GM23338 (cell line): ENCODE measurements around the gene NFIC. TPM values are rescaled to one million over a fixed set of nuclear protein-coding genes. Genes with fewer than 3 reads are reported as not detected.

ENCODE experiments used
- ATAC-seq: fragments of 200-7000 bp; cut with Tn5 transposase; 3 replicates; pipeline ENCODE4 v1.9.1; 2020
- DNase-seq: peaks from one replicate; pipeline ENCODE4 v3.0.0-alpha.2; 2015; ENCODE audit warnings: low spot score
- H2AFZ ChIP-seq: fragments of 200-600 bp; sonication (generic); 2 replicates; pipeline ENCODE4 v1.8.0; 2016; ENCODE audit warnings: antibody characterized with exemption, mild to moderate bottlenecking, moderate library complexity
- H3F3A ChIP-seq: fragments of 200-600 bp; sonication (generic); replicated peaks from 2 replicates; pipeline ENCODE4 v1.8.0; 2017; ENCODE audit warnings: antibody characterized with exemption, mixed run types, low read depth
- H3K27ac ChIP-seq: fragments of 200-600 bp; sonication (generic); 2 replicates; pipeline ENCODE4 v1.6.1; 2016; ENCODE audit warnings: low read depth
- H3K27me3 ChIP-seq: fragments of 200-600 bp; sonication (generic); 2 replicates; pipeline ENCODE4 v1.8.0; 2016; ENCODE audit warnings: mild to moderate bottlenecking, mixed run types, moderate library complexity; ENCODE audit not compliant: insufficient read depth
- H3K36me3 ChIP-seq: fragments of 200-600 bp; sonication (generic); 2 replicates; pipeline ENCODE4 v1.8.0; 2016; ENCODE audit warnings: mild to moderate bottlenecking; ENCODE audit not compliant: insufficient read depth
- H3K4me1 ChIP-seq: fragments of 200-600 bp; sonication (generic); 2 replicates; pipeline ENCODE4 v1.8.0; 2016; ENCODE audit warnings: mild to moderate bottlenecking, moderate library complexity; ENCODE audit not compliant: insufficient read depth
- H3K4me2 ChIP-seq: fragments of 200-600 bp; sonication (generic); 2 replicates; pipeline ENCODE4 v1.7.1; 2017; ENCODE audit warnings: mixed run types
- H3K4me3 ChIP-seq: fragments of 200-600 bp; sonication (generic); 2 replicates; pipeline ENCODE4 v1.6.1; 2016; ENCODE audit warnings: mixed run types
- H3K79me2 ChIP-seq: fragments of 200-600 bp; sonication (generic); replicated peaks from 2 replicates; pipeline ENCODE4 v1.8.0; 2017; ENCODE audit warnings: mild to moderate bottlenecking; ENCODE audit not compliant: insufficient read depth
- H3K9me2 ChIP-seq: fragments of 200-600 bp; sonication (generic); 2 replicates; pipeline ENCODE4 v1.8.0; 2017; ENCODE audit not compliant: insufficient read depth
- H4K20me1 ChIP-seq: fragments of 200-600 bp; sonication (generic); replicated peaks from 2 replicates; pipeline ENCODE4 v1.8.0; 2017; ENCODE audit warnings: mild to moderate bottlenecking; ENCODE audit not compliant: insufficient read depth
- H3K27ac Mint-ChIP-seq: 2 replicates; pipeline ENCODE4 v1.8.0; 2020; ENCODE audit warnings: inconsistent platforms, mild to moderate bottlenecking, moderate library complexity, mixed read lengths
- H3K27me3 Mint-ChIP-seq: 3 replicates; pipeline ENCODE4 v1.8.0; 2022; ENCODE audit warnings: low read depth, mild to moderate bottlenecking, moderate library complexity, mixed read lengths, inconsistent platforms; ENCODE audit not compliant: insufficient read depth, poor library complexity
- H3K36me3 Mint-ChIP-seq: 3 replicates; pipeline ENCODE4 v1.8.0; 2021; ENCODE audit warnings: low read depth, mild to moderate bottlenecking, inconsistent platforms, moderate library complexity, mixed read lengths
- H3K4me1 Mint-ChIP-seq: 3 replicates; pipeline ENCODE4 v1.8.0; 2020; ENCODE audit warnings: mild to moderate bottlenecking, inconsistent platforms, mixed read lengths
- H3K4me3 Mint-ChIP-seq: 3 replicates; pipeline ENCODE4 v1.8.0; 2021; ENCODE audit warnings: moderate library complexity, mild to moderate bottlenecking, inconsistent platforms, mixed read lengths
- H3K9me3 Mint-ChIP-seq: 3 replicates; pipeline ENCODE4 v1.8.0; 2020; ENCODE audit warnings: moderate library complexity, mild to moderate bottlenecking, inconsistent platforms, mixed read lengths
- CREB1 ChIP-seq: fragments of 250-450 bp; sonication (Bioruptor Pico); IDR thresholded peaks from 2 replicates; pipeline ENCODE4 v1.5.0; 2020; ENCODE audit warnings: low read depth, mild to moderate bottlenecking, moderate library complexity
- CTCF ChIP-seq, 2 experiments: fragments of 200-600 bp in 1 of 2; sonication (generic) in 1 of 2; conservative IDR thresholded peaks; 2 replicates each; pipeline versions ENCODE4 v1.5.1 to v1.6.1; 2016 to 2017; ENCODE audit warnings: antibody characterized with exemption in 2 of 2, low read depth in 2 of 2, mild to moderate bottlenecking in 2 of 2, moderate library complexity in 1 of 2
- ETS1 ChIP-seq: IDR thresholded peaks from 2 replicates; pipeline ENCODE4 v1.6.1; 2016; ENCODE audit warnings: antibody characterized with exemption
- EZH2 ChIP-seq: fragments of 200-600 bp; sonication (generic); IDR thresholded peaks from one replicate; pipeline ENCODE4 v1.8.0; 2017; ENCODE audit warnings: antibody characterized with exemption, mild to moderate bottlenecking, low read depth; ENCODE audit not compliant: unreplicated experiment
- EZH2phosphoT487 ChIP-seq: fragments of 200-600 bp; sonication (generic); IDR thresholded peaks from one replicate; pipeline ENCODE4 v1.8.1; 2018; ENCODE audit warnings: antibody characterized with exemption; ENCODE audit not compliant: unreplicated experiment
- JUNB ChIP-seq: IDR thresholded peaks from one replicate; pipeline ENCODE4 v1.6.1; 2016; ENCODE audit warnings: antibody characterized with exemption; ENCODE audit not compliant: unreplicated experiment
- NANOG ChIP-seq: IDR thresholded peaks from 2 replicates; pipeline ENCODE4 v1.6.1; 2016; ENCODE audit warnings: antibody characterized with exemption, borderline replicate concordance
- POLR2AphosphoS5 ChIP-seq: IDR thresholded peaks from 2 replicates; pipeline ENCODE4 v1.6.1; 2016; ENCODE audit warnings: antibody characterized with exemption, low read depth
- REST ChIP-seq: IDR thresholded peaks from one replicate; pipeline ENCODE4 v1.6.1; 2018; ENCODE audit warnings: antibody characterized with exemption; ENCODE audit not compliant: unreplicated experiment
- STAT1 ChIP-seq: IDR thresholded peaks from one replicate; pipeline ENCODE4 v1.6.1; 2016; ENCODE audit warnings: antibody characterized with exemption; ENCODE audit not compliant: unreplicated experiment
- ZNF114 ChIP-seq: fragments of 250-450 bp; sonication (Bioruptor Pico); IDR thresholded peaks from 2 replicates; pipeline ENCODE4 v1.5.0; 2020; ENCODE audit warnings: mild to moderate bottlenecking, moderate library complexity
- ZNF331 ChIP-seq: fragments of 250-450 bp; sonication (Bioruptor Pico); IDR thresholded peaks from 2 replicates; pipeline ENCODE4 v1.5.0; 2020; ENCODE audit warnings: low read depth, mild to moderate bottlenecking, moderate library complexity
- ZNF462 ChIP-seq: fragments of 250-450 bp; sonication (Bioruptor Pico); IDR thresholded peaks from 2 replicates; pipeline ENCODE4 v1.5.0; 2020; ENCODE audit warnings: mild to moderate bottlenecking, moderate library complexity
- polyA plus RNA-seq: library from polyadenylated mRNA; unstranded; fragments of >200 nt; fragmentation: Nextera tagmentation; extraction: Ambion mirVana; gene quantifications from 2 replicates; pipeline ENCODE4 v1.2.1, GENCODE V29; 2016
- total RNA-seq: library from RNA; depleted of rRNA; stranded (reverse); fragments of >200 nt; shearing (Covaris generic); gene quantifications from 2 replicates; pipeline ENCODE4 v1.2.3, GENCODE V29; 2014

The NFIC gene
- total and polyA plus RNA-seq, 2 experiments from 2014 or later, result 1.3 to 5.3 TPM

GRCh38 chr19:3408996-3409345 lies 42.6 kb downstream of the NFIC start:
- Histone ChIP-seq H3K9me2 (no peaks in the 10 kb centered on the region), H3K4me1 (no peaks in the 10 kb centered on the region), H3K36me3 (no peaks in the 10 kb centered on the region), H2AFZ (peak overlapping the region; percentile 93), H3F3A (no peaks in the 10 kb centered on the region), H3K4me3 (no peak overlapping the region), H3K27me3 (no peaks in the 10 kb centered on the region), H4K20me1 (no peaks in the 10 kb centered on the region), H3K4me2 (no peak overlapping the region), H3K27ac (no peak overlapping the region), H3K79me2 (no peaks in the 10 kb centered on the region)
- no peak for DNase-seq
- H3K27me3 Mint-ChIP-seq, result peaks cover 15% of the 10 kb centered on the region
- H3K9me3 Mint-ChIP-seq, result no peaks in the 10 kb centered on the region
- no peak overlapping the region; the same call in 2 of the 3 replicates for H3K4me3 Mint-ChIP-seq
- TF ChIP-seq CTCF (conservative IDR thresholded peaks at IDR 0.05; ENCODE audit: low read depth in 2 of 2), result no peak
- no peak for TF ChIP-seq ZNF331 (CRISPR knock-in tag)
- TF ChIP-seq ETS1, result no peak
- TF ChIP-seq EZH2phosphoT487, result no peak
- TF ChIP-seq REST, result no peak
- TF ChIP-seq POLR2AphosphoS5, result no peak
- TF ChIP-seq EZH2, result no peak
- TF ChIP-seq CREB1 (CRISPR knock-in tag), result no peak
- no peak for TF ChIP-seq ZNF114
- no peak for TF ChIP-seq STAT1
- no peak for TF ChIP-seq NANOG
- no peak for TF ChIP-seq JUNB
- no peak for TF ChIP-seq ZNF462 (CRISPR knock-in tag)
- H3K27ac Mint-ChIP-seq, result no peak overlapping the region
- ATAC-seq, result no peak
- H3K36me3 Mint-ChIP-seq, result no peaks in the 10 kb centered on the region
- H3K4me1 Mint-ChIP-seq, result peaks cover 3% of the 10 kb centered on the region; the same call in 2 of the 3 replicates
